VCaP (cell line): Measurements from ENCODE around the gene RRP1.

Source experiments
- H3K27ac ChIP-seq: fragments of 450-650 bp; 2 replicates; pipeline ENCODE4 v1.5.1; 2017
- TF ChIP-seq, protein P1 (sequence below): fragments of 450-650 bp; conservative IDR thresholded peaks from 2 replicates; pipeline ENCODE4 v1.5.1; 2017; ENCODE audit warnings: mild to moderate bottlenecking, moderate library complexity

Gene RRP1

GRCh38 chr21:43850728-43851295 is 61.4 kb downstream of the RRP1 start:
- H3K27ac ChIP-seq, result no peak overlapping the region
- TF ChIP-seq, protein P1, sequence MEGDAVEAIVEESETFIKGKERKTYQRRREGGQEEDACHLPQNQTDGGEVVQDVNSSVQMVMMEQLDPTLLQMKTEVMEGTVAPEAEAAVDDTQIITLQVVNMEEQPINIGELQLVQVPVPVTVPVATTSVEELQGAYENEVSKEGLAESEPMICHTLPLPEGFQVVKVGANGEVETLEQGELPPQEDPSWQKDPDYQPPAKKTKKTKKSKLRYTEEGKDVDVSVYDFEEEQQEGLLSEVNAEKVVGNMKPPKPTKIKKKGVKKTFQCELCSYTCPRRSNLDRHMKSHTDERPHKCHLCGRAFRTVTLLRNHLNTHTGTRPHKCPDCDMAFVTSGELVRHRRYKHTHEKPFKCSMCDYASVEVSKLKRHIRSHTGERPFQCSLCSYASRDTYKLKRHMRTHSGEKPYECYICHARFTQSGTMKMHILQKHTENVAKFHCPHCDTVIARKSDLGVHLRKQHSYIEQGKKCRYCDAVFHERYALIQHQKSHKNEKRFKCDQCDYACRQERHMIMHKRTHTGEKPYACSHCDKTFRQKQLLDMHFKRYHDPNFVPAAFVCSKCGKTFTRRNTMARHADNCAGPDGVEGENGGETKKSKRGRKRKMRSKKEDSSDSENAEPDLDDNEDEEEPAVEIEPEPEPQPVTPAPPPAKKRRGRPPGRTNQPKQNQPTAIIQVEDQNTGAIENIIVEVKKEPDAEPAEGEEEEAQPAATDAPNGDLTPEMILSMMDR, result no peak

DNA sequence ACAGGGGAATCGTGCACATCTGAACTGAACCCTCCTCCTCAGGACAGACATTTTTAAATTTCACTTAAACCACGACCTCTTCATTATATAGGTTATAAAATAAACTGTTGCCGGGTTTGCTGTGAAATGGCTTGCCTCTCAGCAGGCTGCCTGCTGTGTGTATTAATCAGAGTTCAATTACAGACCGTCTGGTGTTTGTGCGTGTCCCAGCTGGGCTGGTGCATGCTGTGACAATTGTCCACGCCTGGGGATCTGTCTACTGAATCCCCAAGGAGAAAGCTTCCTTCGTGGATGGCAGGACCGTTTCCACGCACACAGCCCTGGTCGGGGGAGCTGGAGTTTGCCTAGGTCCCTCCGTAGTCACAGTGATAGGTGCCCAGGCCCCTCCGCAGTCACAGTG is 62.2 kb downstream of the RRP1 start:
- H3K27ac ChIP-seq, result no peak overlapping the region
- TF ChIP-seq, protein P1, result no peak

DNA sequence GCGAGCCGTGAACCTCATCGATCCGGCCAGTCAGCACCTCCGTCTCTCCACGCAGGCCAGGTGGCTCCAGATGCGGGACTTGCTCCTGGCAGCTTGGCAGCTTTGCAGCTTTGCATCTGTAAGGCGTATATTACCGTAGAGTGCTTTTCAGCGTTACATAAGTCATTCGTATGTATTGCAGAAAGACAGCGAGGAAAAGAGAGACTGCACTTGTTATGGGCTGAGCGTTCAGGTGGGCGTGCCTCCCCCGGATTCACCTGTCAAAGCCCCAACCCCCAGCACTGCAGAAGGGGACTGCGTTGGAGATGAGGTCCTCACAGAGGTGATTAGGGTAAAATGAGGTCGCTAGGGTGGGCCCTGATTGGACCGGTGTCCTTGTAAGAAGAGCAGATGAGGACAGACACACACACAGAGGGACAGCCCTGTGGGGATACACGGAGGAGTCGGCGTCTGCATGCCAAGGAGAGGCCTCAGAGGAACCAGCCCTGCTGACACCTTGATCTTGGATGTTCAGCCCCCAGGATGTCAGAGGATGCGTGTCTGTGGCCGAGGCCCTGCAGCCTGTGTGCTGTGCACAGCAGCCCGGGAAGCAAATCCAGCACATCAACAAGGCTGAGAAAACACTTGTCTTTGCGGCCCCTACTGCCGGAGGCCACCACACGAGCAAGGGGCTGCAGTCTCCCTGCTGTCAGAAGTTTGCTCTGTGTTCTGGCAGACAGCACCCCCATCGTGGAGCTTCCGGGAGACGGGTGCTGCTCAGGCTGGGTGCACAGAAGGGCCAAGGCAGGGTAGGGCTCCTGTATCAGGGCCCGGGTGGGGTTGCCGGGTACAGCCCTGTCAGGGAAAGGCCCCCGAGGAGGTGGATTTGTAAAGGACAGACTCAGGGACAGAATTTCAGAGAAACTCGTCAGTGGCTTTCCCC is 64.7 kb downstream of the RRP1 start:
- TF ChIP-seq, protein P1, result no peak
- no peak overlapping the region for H3K27ac ChIP-seq
